ENCODE results near the gene SYVN1. TPM values are rescaled to one million over a fixed set of nuclear protein-coding genes. Genes with fewer than 3 reads are reported as not detected.
A peak's percentile ranks its signal among the peaks of the same experiment; 100 is the strongest.

SYVN1 gene
- total RNA-seq (10 to 100 TPM; 17.1 to 36.0 (median 24.3) TPM), polyA plus RNA-seq (10 to 100 TPM in 1 of 3 donors, 1 to 10 TPM in 2; 5.1 to 43.5 (median 7.2) TPM)

- Histone ChIP-seq H3K36me3 (peaks cover 18 to 37% (median 33%) of the 10 kb centered on the region in 4 donors), H3K4me1 (peaks cover 0 to 31% (median 25%) of the 10 kb centered on the region in 4 donors), H3K27ac (peak within 1 kb of the TSS; percentile 94 to 98 (median 96)), H3K9me3 (no peaks in the 10 kb centered on the region), H3K27me3 (no peaks in the 10 kb centered on the region), H3K4me3 (peak within 1 kb of the TSS; percentile 83 to 93 (median 90))
- 0% methylated on average over 60 of the region's 60 CpGs for WGBS, 2 donors
- DNase-seq, result peak; percentile 96
- intact Hi-C loops (cut with DNase I), result loop anchor here (2.0 to 5.0 kb wide), 2 partner anchors 46 to 128 kb away; partner anchors contain the start of genes CAPN1 and POLA2
- TF ChIP-seq EP300 (IDR thresholded peaks at IDR 0.05) (peak in 1 of 4 donors; percentile 40), POLR2A (IDR thresholded peaks at IDR 0.05) (peak; percentile 97 to 98), POLR2AphosphoS5 (IDR thresholded peaks at IDR 0.05) (peak; percentile 99)
- TF ChIP-seq, protein P1, sequence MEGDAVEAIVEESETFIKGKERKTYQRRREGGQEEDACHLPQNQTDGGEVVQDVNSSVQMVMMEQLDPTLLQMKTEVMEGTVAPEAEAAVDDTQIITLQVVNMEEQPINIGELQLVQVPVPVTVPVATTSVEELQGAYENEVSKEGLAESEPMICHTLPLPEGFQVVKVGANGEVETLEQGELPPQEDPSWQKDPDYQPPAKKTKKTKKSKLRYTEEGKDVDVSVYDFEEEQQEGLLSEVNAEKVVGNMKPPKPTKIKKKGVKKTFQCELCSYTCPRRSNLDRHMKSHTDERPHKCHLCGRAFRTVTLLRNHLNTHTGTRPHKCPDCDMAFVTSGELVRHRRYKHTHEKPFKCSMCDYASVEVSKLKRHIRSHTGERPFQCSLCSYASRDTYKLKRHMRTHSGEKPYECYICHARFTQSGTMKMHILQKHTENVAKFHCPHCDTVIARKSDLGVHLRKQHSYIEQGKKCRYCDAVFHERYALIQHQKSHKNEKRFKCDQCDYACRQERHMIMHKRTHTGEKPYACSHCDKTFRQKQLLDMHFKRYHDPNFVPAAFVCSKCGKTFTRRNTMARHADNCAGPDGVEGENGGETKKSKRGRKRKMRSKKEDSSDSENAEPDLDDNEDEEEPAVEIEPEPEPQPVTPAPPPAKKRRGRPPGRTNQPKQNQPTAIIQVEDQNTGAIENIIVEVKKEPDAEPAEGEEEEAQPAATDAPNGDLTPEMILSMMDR (IDR thresholded peaks at IDR 0.05), result no peak
Observed at GRCh38 chr11:65134240-65134951, at the start of gene SYVN1. Gene SYVN1 (minus strand): TSS chr11:65134519. CDS start chr11:65133601, 918 bp downstream.

DNA sequence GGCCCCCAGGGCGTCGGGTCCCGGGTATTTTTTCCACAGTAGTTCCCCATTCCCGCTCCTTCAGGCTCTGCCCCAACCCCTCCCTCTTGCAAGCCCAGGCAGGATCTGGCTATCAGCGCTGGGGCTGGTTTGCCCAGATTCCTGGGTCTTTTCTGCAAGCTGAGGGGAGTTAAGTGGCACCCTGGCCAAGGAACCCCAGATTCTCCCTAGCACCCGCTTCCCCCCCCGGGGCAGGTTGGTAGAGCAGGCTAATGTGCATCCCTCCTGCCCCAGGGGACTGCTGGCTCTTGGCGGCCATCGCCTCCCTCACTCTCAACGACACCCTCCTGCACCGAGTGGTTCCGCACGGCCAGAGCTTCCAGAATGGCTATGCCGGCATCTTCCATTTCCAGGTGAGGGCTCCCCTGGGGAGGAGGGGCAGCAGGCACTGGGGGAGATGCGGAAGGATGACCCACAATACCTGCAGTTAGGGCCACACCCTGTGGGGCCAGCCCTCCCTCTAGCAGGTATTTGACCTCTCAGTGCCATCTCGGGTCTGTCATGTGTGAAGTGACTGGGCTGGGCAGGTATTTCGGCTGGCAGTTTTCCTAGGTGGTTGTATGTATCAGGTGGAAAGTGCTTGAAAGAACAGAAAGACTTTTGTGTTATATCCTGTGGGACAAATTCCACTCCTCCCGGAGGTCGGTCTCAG, 49.0 kb upstream of the SYVN1 start:
- H3K36me3 ChIP-seq, result peaks cover 6 to 41% (median 26%) of the 10 kb centered on the region in 4 donors
- no peaks in the 10 kb centered on the region for H3K9me3 ChIP-seq
- peak overlapping the region in 2 of 4 donors; percentile 91 to 97 for H3K4me3 ChIP-seq
- 48 to 78% methylated on average over 19 of the region's 19 CpGs for WGBS, 2 donors
- peaks cover 0 to 32% (median 23%) of the 10 kb centered on the region in 4 donors for H3K4me1 ChIP-seq
- DNase-seq, result no peak
- intact Hi-C loops (cut with DNase I), result no loop called here
- TF ChIP-seq, protein P1 (IDR thresholded peaks at IDR 0.05), result no peak
- no peak for TF ChIP-seq POLR2A (IDR thresholded peaks at IDR 0.05)
- TF ChIP-seq EP300 (IDR thresholded peaks at IDR 0.05), result no peak
- no peak for TF ChIP-seq POLR2AphosphoS5 (IDR thresholded peaks at IDR 0.05)
- H3K27me3 ChIP-seq, result no peaks in the 10 kb centered on the region
- peak overlapping the region; percentile 90 to 96 (median 92) for H3K27ac ChIP-seq

DNA sequence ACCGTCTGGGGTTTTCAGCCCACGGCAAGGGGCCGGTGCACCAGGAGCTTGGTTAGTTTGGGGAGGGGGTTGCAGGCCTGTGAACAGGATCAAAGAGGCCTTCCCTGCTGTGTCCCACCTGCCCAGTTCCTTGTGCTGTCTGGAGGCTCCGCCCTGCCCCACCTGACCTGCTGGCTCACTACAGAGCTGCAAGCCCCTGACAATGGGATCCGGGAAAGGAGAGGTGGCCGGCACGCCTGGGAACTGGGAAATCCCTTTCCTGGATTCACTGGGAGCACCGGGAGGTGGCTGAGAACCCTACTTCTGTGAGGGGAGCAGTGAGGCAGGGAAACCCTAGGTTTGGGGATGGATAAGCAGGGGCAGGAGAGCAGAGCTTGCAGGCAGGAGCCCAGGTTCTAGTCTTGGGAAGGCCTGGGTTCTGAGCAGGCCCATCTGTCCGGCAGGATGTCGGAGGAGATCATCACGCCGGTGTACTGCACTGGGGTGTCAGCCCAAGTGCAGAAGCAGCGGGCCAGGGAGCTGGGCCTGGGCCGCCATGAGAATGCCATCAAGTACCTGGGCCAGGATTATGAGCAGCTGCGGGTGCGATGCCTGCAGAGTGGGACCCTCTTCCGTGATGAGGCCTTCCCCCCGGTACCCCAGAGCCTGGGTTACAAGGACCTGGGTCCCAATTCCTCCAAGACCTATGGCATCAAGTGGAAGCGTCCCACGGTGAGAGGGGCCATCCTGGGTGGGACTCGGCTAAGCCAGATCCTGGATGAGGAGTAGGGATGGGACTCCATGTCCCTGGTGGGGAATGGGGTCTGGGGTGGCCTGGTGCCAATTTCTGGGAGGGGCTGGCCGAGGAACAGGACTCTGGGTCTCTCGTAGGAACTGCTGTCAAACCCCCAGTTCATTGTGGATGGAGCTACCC, 48.2 kb upstream of the SYVN1 start:
- DNase-seq, result peak; percentile 77

More for the DNA sequence above, 48.2 kb upstream of the SYVN1 start:
- peak overlapping the region; percentile 90 to 96 (median 92) for H3K27ac ChIP-seq
- intact Hi-C loops (cut with DNase I), result no loop called here
- H3K4me1 ChIP-seq, result peaks cover 0 to 32% (median 23%) of the 10 kb centered on the region in 4 donors
- WGBS, 2 donors, result 23 to 45% methylated on average over 23 of the region's 23 CpGs
- peak overlapping the region; percentile 80 to 97 (median 92) for H3K4me3 ChIP-seq
- H3K9me3 ChIP-seq, result no peaks in the 10 kb centered on the region
- no peaks in the 10 kb centered on the region for H3K27me3 ChIP-seq
- TF ChIP-seq, protein P1 (IDR thresholded peaks at IDR 0.05), result no peak
- TF ChIP-seq EP300 (IDR thresholded peaks at IDR 0.05) (no peak), POLR2A (IDR thresholded peaks at IDR 0.05) (no peak), POLR2AphosphoS5 (IDR thresholded peaks at IDR 0.05) (no peak)
- H3K36me3 ChIP-seq, result peaks cover 4 to 32% (median 19%) of the 10 kb centered on the region in 4 donors
